ENCODE data around the gene FBXL7. TPM values are rescaled to one million over a fixed set of nuclear protein-coding genes. Genes with fewer than 3 reads are reported as not detected.

The FBXL7 gene
- total and polyA plus RNA-seq, 9 of the 15 experiments (the other 6 are each of a cell fraction or from before 2014, with no cell fraction given) = 0.04 to 0.08 TPM; not detected in 7

- TF ChIP-seq, protein P1, sequence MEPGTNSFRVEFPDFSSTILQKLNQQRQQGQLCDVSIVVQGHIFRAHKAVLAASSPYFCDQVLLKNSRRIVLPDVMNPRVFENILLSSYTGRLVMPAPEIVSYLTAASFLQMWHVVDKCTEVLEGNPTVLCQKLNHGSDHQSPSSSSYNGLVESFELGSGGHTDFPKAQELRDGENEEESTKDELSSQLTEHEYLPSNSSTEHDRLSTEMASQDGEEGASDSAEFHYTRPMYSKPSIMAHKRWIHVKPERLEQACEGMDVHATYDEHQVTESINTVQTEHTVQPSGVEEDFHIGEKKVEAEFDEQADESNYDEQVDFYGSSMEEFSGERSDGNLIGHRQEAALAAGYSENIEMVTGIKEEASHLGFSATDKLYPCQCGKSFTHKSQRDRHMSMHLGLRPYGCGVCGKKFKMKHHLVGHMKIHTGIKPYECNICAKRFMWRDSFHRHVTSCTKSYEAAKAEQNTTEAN (CRISPR knock-in tag; IDR thresholded peaks at IDR 0.05) = no peak
- TF ChIP-seq, protein P2, sequence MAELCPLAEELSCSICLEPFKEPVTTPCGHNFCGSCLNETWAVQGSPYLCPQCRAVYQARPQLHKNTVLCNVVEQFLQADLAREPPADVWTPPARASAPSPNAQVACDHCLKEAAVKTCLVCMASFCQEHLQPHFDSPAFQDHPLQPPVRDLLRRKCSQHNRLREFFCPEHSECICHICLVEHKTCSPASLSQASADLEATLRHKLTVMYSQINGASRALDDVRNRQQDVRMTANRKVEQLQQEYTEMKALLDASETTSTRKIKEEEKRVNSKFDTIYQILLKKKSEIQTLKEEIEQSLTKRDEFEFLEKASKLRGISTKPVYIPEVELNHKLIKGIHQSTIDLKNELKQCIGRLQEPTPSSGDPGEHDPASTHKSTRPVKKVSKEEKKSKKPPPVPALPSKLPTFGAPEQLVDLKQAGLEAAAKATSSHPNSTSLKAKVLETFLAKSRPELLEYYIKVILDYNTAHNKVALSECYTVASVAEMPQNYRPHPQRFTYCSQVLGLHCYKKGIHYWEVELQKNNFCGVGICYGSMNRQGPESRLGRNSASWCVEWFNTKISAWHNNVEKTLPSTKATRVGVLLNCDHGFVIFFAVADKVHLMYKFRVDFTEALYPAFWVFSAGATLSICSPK (IDR thresholded peaks at IDR 0.05; ENCODE audit: borderline replicate concordance) = no peak
These were observed 110.2 kb downstream of the FBXL7 start (continued) for GRCh38 chr5:15610216-15610615.

DNA sequence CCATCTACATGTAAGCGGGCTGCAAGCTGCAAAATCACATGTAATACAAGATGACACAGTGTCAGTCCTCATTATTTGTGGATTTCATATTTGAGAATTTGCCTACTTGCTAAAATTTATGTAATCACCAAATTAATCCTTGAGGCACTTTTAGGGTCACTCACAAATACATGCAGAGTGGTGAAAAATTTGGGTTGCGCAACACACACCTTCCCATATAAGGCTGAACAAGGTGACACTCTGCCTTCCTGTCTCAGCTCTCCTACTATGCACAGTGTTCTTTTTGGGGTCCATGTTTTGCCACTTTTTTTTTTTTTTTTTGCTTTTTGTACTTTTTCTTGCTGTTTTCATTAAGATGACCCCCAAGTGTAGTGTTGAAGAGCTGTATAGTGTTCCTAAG lies 111.0 kb downstream of the FBXL7 start:
- Histone ChIP-seq H3K9me3 (replicated peaks; ENCODE audit: control insufficient read depth, insufficient read depth, low read depth, low read length) (no peaks in the 10 kb centered on the region), H3K9me1 (ENCODE audit: control insufficient read depth, insufficient read depth, low read length) (no peaks in the 10 kb centered on the region), H3K4me2 (ENCODE audit: insufficient read depth, low read length) (no peak overlapping the region), H3K27ac (ENCODE audit: extremely low read depth, low read depth, low read length) (no peak overlapping the region), H3K9ac (ENCODE audit: insufficient read depth in 1 of 2, low read depth in 2 of 2, low read length in 2 of 2) (no peak overlapping the region), H3K27me3 (ENCODE audit: control insufficient read depth in 2 of 2, insufficient read depth in 2 of 2, low read length in 2 of 2) (no peaks in the 10 kb centered on the region), H3K4me1 (replicated peaks in 1 of 2; ENCODE audit: control insufficient read depth in 2 of 2, insufficient read depth in 2 of 2, low read length in 2 of 2) (no peaks in the 10 kb centered on the region), H3K79me2 (ENCODE audit: control insufficient read depth, insufficient read depth, low read length) (no peaks in the 10 kb centered on the region), H3K4me3 (no peak overlapping the region), H4K20me1 (replicated peaks; ENCODE audit: control insufficient read depth, insufficient read depth, low read length) (no peaks in the 10 kb centered on the region), H2AFZ (ENCODE audit: low read depth, low read length) (no peak overlapping the region), H3K36me3 (ENCODE audit: control insufficient read depth, insufficient read depth, low read length) (no peaks in the 10 kb centered on the region)
- ChIA-PET POLR2A (no interaction called here), CTCF (ENCODE audit: low intra/inter-chr PET ratio) (no interaction called here)
- no TSS peak for BruUV-seq (replicated peaks)
- 0% methylated on average over 2 of the region's 2 CpGs for WGBS (ENCODE audit: insufficient coverage, low coverage, missing lambda C conversion rate)
- in situ Hi-C loops (cut with MboI) = no loop called here
- intact Hi-C loops (cut with micrococcal nuclease) = no loop called here
- DNase-seq (ENCODE audit: extremely low read depth in 1 of 4, low spot score in 3 of 4) (no peak), ATAC-seq (no peak), FAIRE-seq (no peak)
- TF ChIP-seq CEBPB (tag; IDR thresholded peaks at IDR 0.05) (peak; percentile 68), CEBPG (CRISPR knock-in tag; IDR thresholded peaks at IDR 0.05) (no peak), CEBPG (tag; conservative IDR thresholded peaks at IDR 0.05 in 1 of 2, IDR thresholded peaks at IDR 0.05 in 1 of 2) (peak in 1 of 2 experiments; percentile 70; a peak in 2 of 4 replicates), ZNF79 (CRISPR knock-in tag; IDR thresholded peaks at IDR 0.05; ENCODE audit: low read depth) (no peak)

Measured in K562 (cell line).